ENCODE measurements around the gene KCNN3.

Gene KCNN3

DNA sequence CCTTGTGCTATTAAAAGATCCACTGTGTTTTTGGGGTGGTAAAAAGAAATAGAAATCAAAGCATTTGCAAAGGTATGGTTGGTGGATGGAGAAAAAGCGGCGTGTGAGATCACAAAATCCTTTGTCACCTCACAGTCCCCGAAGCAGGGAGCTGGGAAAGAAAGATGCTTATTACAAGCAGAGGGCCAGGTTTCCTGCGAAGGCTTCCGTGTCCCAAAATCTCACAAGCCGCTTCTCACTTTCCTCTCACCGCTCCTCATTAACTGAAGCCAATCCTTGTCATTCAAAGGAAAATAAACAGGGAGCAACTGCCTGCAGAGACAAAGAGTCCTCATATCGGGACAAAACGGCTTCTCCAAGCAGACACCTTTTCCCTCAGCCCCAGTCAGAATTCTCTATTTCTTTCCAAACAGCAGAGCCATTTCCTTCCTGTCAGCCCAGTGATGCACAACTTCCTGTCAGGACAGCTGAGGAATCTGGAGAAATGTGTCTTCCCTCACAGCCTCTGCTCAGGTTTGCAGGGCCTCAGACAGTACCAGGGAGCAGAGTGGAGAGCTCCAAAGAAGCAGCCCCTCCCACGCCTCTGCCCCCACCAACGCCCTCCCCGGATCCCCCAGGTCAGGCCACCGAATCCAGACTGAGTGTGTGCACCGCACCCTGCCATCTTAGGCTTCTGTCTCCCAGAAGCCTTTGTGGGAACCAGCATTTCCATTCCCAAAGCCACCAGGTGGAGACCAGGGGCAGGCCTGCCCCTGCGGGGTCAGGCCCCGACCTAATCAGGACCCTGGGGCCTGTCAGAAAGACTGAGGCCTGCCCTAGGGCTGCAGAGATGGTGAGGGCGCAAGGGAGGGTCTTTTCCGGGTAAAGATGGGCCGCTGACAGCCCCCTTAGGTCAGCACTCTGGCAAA is 29.6 kb downstream of the KCNN3 start:
- no peak for DNase-seq (ENCODE audit: low spot score)

DNA sequence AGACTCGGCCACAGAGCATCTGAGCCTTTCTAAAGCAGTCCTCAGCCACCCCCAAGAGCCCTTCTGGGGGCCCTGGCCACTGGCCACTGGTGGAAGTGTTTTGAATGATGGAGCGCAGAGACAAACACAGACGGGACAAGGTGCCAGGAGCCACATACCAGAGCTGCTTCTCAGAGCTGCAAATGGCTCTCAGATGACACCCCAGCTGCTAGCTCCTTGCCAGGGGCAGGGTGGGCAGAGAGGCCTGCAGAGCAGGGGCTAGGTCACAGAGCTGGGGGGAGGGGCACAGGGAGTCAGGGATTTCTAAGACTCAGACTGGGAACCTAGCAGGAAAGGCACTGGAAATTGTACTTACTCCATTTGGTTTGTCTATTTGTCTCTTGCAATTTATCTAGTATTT is 30.4 kb downstream of the KCNN3 start:
- DNase-seq (ENCODE audit: low spot score) = no peak

GRCh38 chr1:154838988-154839387 is 31.1 kb downstream of the KCNN3 start:
- DNase-seq (ENCODE audit: low spot score) = no peak

DNA sequence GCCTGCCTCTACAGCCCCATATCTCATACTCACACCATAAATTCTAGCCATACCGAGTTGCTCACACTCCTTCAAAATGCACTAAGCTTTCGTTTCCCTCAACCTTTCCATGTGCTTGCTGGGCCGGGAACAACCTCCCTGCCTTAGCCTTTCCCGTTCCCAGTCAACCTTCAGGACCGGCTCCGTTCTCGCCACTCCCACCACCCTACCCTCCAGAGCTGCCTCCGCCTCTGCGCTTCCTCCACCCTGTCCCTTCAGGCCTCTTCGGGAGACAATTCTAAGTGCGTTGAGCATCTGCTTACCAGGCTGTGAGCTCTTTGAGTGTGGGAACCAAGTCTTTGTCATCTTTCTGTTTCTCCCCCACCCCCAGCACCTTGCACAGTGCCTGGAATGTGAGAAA is 31.6 kb downstream of the KCNN3 start:
- no peak for DNase-seq (ENCODE audit: low spot score)

GRCh38 chr1:154837672-154838171 is 32.4 kb downstream of the KCNN3 start:
- DNase-seq (ENCODE audit: low spot score) = no peak

DNA sequence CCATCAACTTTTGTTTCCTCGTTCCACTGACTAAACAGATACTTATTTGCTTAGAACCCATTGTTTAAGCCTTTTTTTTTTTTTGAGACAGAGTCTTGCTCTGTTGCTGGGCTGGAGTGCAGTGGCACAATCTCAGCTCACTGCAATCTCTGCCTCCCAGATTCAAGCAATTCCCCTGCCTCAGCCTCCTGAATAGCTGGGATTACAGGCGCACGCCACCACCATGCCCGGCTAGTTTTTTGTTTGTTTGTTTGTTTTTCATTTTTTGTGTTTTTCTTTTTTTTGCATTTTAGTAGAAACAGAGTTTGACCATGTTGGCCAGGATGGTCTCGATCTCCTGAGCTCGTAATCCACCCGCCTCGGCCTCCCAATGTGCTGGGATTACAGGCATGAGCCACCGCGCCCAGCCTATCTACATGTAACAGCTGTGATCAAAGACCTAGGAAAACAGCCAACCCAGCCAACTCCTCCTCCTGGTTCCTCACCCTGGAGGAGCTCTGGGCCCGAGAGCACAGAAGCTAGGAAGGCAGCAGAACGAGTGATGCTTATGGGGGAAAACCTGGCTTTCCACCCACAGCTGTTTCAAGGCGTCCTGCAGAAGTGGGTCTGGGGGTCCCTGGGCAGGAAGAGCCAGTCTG is 32.9 kb downstream of the KCNN3 start:
- DNase-seq (ENCODE audit: low spot score) = no peak

- no peak for DNase-seq (ENCODE audit: low spot score)
Measured at GRCh38 chr1:154835531-154836324, 34.4 kb downstream of the KCNN3 start.

DNA sequence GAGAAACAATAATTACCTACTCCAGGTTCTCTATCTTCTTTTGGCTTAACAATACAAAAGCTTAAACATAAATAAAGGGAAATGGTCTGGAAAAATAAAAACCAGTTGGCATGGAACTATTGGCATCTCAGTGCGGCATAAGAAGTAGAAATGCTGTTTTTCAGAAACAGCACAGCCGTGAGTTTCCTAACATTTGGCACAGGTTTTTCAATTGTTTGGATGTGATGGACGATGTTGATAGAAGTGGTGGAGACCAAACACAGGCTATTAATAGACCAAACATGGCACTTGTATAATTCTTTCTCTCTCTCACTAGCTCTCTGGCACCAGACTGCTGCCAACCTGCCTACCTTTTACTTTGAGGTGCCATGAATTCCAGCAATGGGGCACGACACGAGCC is 36.2 kb downstream of the KCNN3 start:
- DNase-seq (ENCODE audit: low spot score) = no peak

DNA sequence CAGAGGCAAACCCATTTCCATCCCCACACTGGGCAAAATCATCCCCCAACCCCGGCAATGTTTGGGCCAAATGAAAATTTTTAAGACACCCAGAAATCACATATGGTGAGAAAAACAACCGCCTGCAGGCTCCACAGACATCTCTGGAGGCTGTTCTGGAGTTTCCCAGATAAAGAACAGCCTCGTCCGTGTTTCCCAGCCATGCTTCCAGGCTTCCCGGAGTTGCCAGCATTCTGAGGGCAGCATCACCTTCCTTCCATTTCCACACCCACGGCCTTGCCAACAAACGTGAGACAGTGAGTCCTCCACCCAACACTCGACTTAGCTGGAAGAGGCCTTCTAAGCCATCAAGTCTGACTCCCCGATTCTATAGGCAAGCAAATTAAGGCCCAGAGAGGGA is 36.9 kb downstream of the KCNN3 start:
- DNase-seq (ENCODE audit: low spot score) = no peak

DNA sequence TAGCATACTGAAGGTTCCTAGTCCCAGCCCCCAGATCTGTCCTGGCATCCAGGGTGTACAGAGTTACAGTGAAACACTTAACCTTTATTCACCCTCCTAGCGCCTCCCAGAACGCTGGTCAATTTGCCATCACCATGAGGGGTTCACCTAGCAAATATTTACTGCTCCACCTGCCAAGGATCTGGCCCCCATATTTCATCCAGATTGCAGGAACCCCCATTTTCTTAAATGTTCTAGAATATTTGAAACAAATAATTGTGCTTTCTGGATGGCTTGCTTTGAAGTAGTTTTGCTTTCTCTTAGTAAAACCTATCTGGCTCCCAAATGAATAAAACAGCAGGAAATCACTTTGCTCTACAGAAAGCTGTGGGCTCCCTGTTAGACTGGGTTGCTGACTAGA is 37.7 kb downstream of the KCNN3 start:
- DNase-seq (ENCODE audit: low spot score) = no peak

GRCh38 chr1:154831462-154831861 is 38.6 kb downstream of the KCNN3 start:
- no peak for DNase-seq (ENCODE audit: low spot score)

GRCh38 chr1:154829062-154829461 is 41.0 kb downstream of the KCNN3 start:
- no peak for DNase-seq (ENCODE audit: low spot score)

GRCh38 chr1:154824179-154825000 is 45.7 kb downstream of the KCNN3 start:
- DNase-seq (ENCODE audit: low spot score) = no peak

DNA sequence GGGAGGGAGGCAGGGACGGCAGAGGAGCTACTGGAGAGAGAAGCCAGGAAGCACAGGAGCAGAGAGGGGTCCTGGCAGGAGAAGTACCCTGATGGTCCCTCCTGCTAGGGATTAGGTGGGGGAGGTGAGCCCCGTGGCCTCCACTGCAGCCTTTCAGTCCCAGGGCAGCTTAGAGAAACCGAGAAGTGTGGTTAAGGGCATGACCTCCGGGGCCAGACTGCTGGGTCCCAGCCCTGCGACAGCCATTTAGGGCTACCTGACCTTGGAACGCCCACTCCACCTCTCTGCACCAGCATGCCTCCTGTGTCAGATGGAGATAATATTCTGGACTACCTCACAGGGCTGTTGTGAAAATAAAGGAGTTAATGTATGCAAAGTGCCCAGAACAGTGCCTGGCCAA is 47.4 kb downstream of the KCNN3 start:
- no peak for DNase-seq (ENCODE audit: low spot score)

DNA sequence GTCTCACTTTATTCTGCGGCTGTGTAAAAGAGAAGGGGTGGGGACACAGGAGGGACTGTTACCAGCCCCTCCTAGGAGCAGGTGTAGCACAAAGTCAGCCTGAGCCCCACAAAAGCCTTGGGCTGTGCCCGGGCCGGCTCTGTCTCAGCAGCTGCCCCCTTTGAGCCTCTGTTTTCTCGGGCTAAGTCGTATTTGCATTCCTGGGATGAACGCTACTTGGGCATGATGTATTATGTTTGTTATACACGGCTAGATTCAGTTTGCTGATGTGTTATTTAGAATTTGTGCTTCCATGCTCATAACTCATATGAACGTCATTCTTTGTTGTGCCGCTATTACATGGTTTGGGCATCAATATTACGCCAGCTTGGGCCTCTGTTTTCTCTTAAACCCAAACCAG is 47.8 kb downstream of the KCNN3 start:
- no peak for DNase-seq (ENCODE audit: low spot score)

- no peak for DNase-seq (ENCODE audit: low spot score)
Measured at GRCh38 chr1:154821083-154821482, 49.0 kb downstream of the KCNN3 start.

DNA sequence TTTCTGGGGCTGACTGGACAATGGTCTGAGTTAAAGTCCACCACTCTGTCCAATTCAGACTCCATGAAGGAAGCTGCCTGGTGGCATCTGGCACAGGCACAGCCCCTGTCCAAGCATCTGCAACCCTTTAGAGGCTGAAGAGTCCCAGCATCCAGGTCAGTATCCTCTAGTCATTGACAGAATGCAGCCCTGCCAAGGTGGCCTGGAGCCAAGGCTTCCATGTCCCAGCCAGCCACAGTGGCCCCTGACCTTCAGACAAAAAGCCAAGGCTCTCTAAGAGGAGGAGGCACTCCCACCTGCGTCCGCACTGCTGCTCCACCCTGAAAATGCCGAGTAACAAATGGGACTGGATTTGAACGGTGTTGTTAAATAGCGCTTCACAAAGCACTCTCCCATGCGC is 49.4 kb downstream of the KCNN3 start:
- DNase-seq (ENCODE audit: low spot score) = no peak

GRCh38 chr1:154819628-154820590 is 50.2 kb downstream of the KCNN3 start:
- peak; percentile 44 for DNase-seq (ENCODE audit: low spot score)

GRCh38 chr1:154818911-154819310 is 51.2 kb downstream of the KCNN3 start:
- no peak for DNase-seq (ENCODE audit: low spot score)

DNA sequence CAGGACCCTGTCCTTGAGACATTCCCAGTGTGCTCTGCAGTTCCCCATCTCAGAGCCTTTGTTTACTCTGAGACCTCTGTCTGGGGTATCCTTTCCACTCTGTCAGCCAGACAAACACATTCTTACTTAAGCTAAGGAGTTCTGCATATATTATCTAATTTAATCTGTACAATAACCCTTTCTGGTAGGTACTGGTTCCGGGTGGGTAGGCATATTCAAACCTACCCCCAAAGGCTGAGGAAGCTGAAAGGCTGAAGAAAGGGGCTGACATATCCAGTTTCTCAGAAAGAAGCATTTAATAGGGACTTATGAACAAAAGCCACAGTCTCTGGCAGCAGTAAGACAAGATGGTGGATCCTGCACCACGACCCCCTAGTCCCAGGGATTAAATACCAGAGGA is 53.1 kb downstream of the KCNN3 start:
- DNase-seq (ENCODE audit: low spot score) = no peak

- DNase-seq (ENCODE audit: low spot score) = no peak
Measured at GRCh38 chr1:154816369-154816768, 53.7 kb downstream of the KCNN3 start.

Data from SW480 (cell line).